ENCODE measurements around the gene ZNF362.

The ZNF362 gene

GRCh38 chr1:33244809-33245186 lies 11.5 kb upstream of the ZNF362 start:
- H3K27ac ChIP-seq = no peak overlapping the region
- no peak for TF ChIP-seq CTCF (conservative IDR thresholded peaks at IDR 0.05)
- TF ChIP-seq ZFX (IDR thresholded peaks at IDR 0.05) = no peak

GRCh38 chr1:33246171-33246570 lies 10.1 kb upstream of the ZNF362 start:
- no peak for TF ChIP-seq ZFX (IDR thresholded peaks at IDR 0.05)
- TF ChIP-seq CTCF (conservative IDR thresholded peaks at IDR 0.05) = no peak
- no peak overlapping the region for H3K27ac ChIP-seq

GRCh38 chr1:33247545-33247944 lies 8.7 kb upstream of the ZNF362 start:
- TF ChIP-seq CTCF (conservative IDR thresholded peaks at IDR 0.05) (no peak), ZFX (IDR thresholded peaks at IDR 0.05) (no peak)
- H3K27ac ChIP-seq = no peak overlapping the region

- TF ChIP-seq CTCF (conservative IDR thresholded peaks at IDR 0.05) (no peak), ZFX (IDR thresholded peaks at IDR 0.05) (no peak)
- no peak overlapping the region for H3K27ac ChIP-seq
Observed at GRCh38 chr1:33248244-33248643, 8.0 kb upstream of the ZNF362 start.

- TF ChIP-seq CTCF (conservative IDR thresholded peaks at IDR 0.05) (no peak), ZFX (IDR thresholded peaks at IDR 0.05) (no peak)
- no peak overlapping the region for H3K27ac ChIP-seq
Observed at GRCh38 chr1:33249422-33249821, 6.9 kb upstream of the ZNF362 start.

GRCh38 chr1:33250217-33250616 lies 6.1 kb upstream of the ZNF362 start:
- H3K27ac ChIP-seq = no peak overlapping the region
- TF ChIP-seq CTCF (conservative IDR thresholded peaks at IDR 0.05) (no peak), ZFX (IDR thresholded peaks at IDR 0.05) (no peak)

- H3K27ac ChIP-seq = no peak overlapping the region
- TF ChIP-seq CTCF (conservative IDR thresholded peaks at IDR 0.05) (no peak), ZFX (IDR thresholded peaks at IDR 0.05) (no peak)
Observed at GRCh38 chr1:33250724-33251123, 5.6 kb upstream of the ZNF362 start.
